A673 (cell line): ENCODE results near the gene GPT2.

ENCODE experiments used
- EZH2 ChIP-seq: fragments of 200-600 bp; sonication (generic); IDR thresholded peaks from 2 replicates; pipeline ENCODE4 v1.6.1; 2017; ENCODE audit warnings: borderline replicate concordance, low read depth, mild to moderate bottlenecking, mixed read lengths, antibody characterized with exemption, low read length; ENCODE audit not compliant: poor library complexity, severe bottlenecking
- TF ChIP-seq, protein P1 (sequence below): fragments of 300-800, 200-600 bp; sonication (generic); conservative IDR thresholded peaks from 2 replicates; pipeline ENCODE4 v1.5.1; 2017; ENCODE audit warnings: low read depth, mild to moderate bottlenecking, antibody characterized with exemption, low read length, moderate library complexity, mixed read lengths

DNA sequence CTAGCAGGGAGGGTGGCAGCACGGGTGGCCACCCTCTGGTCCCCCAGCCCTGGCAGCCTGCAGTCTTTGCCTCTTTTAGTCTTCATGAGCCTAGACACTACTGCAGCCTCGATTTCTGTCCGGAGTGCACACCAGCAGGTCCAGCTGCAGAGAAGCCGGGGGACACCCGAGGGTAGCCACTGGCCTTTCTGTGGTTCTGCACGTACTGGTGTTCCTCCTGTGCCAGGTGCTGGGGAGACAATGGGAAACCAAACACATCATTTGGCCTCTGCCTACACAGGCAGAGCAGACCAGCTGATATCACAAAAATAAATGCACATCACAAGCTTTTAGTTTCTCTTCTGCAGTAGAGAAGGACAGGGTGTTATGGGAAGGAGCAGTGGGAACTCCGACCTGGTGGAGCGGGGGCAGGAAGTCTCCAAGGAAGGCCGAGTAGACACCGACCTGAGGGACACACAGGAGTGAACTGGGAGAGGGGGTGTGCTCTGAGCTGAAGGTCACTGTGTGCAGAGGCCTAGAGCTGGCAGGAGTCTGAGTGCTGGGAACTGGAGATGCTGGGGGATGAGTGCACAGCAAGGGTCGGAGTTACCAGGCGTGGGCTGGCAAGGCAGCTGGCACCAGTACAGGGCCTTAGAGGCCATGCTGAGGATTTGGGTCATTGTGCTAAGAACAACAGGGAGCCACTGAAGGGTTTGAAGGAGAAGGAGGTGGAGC, 23.1 kb downstream of the GPT2 start:
- TF ChIP-seq, protein P1, sequence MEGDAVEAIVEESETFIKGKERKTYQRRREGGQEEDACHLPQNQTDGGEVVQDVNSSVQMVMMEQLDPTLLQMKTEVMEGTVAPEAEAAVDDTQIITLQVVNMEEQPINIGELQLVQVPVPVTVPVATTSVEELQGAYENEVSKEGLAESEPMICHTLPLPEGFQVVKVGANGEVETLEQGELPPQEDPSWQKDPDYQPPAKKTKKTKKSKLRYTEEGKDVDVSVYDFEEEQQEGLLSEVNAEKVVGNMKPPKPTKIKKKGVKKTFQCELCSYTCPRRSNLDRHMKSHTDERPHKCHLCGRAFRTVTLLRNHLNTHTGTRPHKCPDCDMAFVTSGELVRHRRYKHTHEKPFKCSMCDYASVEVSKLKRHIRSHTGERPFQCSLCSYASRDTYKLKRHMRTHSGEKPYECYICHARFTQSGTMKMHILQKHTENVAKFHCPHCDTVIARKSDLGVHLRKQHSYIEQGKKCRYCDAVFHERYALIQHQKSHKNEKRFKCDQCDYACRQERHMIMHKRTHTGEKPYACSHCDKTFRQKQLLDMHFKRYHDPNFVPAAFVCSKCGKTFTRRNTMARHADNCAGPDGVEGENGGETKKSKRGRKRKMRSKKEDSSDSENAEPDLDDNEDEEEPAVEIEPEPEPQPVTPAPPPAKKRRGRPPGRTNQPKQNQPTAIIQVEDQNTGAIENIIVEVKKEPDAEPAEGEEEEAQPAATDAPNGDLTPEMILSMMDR: no peak
- TF ChIP-seq EZH2: no peak
